ENCODE results near the gene OR5D16.

GRCh38 chr11:55854704-55855103, 16.2 kb downstream of the OR5D16 start:
- TF ChIP-seq, protein P1, sequence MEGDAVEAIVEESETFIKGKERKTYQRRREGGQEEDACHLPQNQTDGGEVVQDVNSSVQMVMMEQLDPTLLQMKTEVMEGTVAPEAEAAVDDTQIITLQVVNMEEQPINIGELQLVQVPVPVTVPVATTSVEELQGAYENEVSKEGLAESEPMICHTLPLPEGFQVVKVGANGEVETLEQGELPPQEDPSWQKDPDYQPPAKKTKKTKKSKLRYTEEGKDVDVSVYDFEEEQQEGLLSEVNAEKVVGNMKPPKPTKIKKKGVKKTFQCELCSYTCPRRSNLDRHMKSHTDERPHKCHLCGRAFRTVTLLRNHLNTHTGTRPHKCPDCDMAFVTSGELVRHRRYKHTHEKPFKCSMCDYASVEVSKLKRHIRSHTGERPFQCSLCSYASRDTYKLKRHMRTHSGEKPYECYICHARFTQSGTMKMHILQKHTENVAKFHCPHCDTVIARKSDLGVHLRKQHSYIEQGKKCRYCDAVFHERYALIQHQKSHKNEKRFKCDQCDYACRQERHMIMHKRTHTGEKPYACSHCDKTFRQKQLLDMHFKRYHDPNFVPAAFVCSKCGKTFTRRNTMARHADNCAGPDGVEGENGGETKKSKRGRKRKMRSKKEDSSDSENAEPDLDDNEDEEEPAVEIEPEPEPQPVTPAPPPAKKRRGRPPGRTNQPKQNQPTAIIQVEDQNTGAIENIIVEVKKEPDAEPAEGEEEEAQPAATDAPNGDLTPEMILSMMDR (IDR thresholded peaks at IDR 0.05; ENCODE audit: low read length): no peak
- TF ChIP-seq EZH2 (optimal IDR thresholded peaks at IDR 0.05; ENCODE audit: low read depth, low read length): no peak
- TF ChIP-seq EZH2phosphoT487 (IDR thresholded peaks at IDR 0.05; ENCODE audit: low read length): no peak

All from MM.1S (cell line).